Testis (tissue), 2 donors: ENCODE data around the gene EXOC3L4.

Experiments used
- CTCF ChIP-seq, 3 experiments: fragments of 450-650 bp in 2 of 3; fragments of 200-600 bp in 1 of 3; sonication (generic) in 1 of 3; IDR thresholded peaks; one replicate each; pipeline ENCODE4 v1.5.1; 2016 to 2019; ENCODE audit warnings: antibody characterized with exemption in 3 of 3, mild to moderate bottlenecking in 2 of 3, moderate library complexity in 1 of 3
- POLR2A ChIP-seq: fragments of 450-650 bp; IDR thresholded peaks from one replicate; pipeline ENCODE4 v1.6.1; 2017; ENCODE audit warnings: antibody characterized with exemption, mild to moderate bottlenecking, moderate library complexity

GRCh38 chr14:103110681-103111231, 16.2 kb downstream of the EXOC3L4 start:
- TF ChIP-seq CTCF (IDR thresholded peaks at IDR 0.05) = no peak
- no peak for TF ChIP-seq POLR2A
